IPS-15b (cell line): ENCODE data around the gene GARNL3.

Source experiments
- H3K27me3 ChIP-seq: one replicate; pipeline ENCODE4 v1.6.1; 2013; ENCODE audit warnings: low read length; ENCODE audit not compliant: control insufficient read depth, insufficient read depth
- H3K36me3 ChIP-seq: one replicate; pipeline ENCODE4 v1.6.1; 2013; ENCODE audit warnings: low read length; ENCODE audit not compliant: control insufficient read depth, insufficient read depth
- H3K4me1 ChIP-seq: one replicate; pipeline ENCODE4 v1.6.1; 2013; ENCODE audit warnings: mild to moderate bottlenecking, low read length; ENCODE audit not compliant: control insufficient read depth, insufficient read depth
- H3K4me3 ChIP-seq: one replicate; pipeline ENCODE4 v1.5.1; 2013; ENCODE audit warnings: low read depth, low read length
- H3K9ac ChIP-seq: one replicate; pipeline ENCODE4 v1.6.1; 2013; ENCODE audit warnings: low read depth, mild to moderate bottlenecking, low read length
- H3K9me3 ChIP-seq: one replicate; pipeline ENCODE4 v1.6.1; 2013; ENCODE audit warnings: mild to moderate bottlenecking, low read length; ENCODE audit not compliant: control insufficient read depth, insufficient read depth

GARNL3 gene

DNA sequence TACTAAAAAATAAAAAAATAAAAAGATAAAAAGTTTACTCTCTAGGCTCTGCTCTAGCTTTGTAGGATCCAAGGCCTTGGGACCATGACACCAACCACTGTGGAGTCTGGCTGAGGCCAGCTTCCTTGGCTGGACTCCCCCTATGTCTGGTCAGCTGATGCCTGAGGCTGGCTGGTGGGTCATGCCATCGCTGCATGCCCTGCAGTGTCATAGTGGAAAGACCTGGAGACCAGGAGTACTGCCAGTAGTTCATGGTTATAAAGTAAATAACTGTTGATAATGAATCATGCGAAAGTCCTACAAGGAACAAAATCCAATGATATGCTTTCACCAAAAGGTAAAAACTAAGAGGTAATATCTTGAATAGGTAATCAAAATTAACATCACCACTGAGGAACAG, 43.2 kb downstream of the GARNL3 start:
- Histone ChIP-seq H3K9me3 (no peaks in the 10 kb centered on the region), H3K4me1 (no peaks in the 10 kb centered on the region), H3K4me3 (no peak overlapping the region), H3K9ac (no peak overlapping the region), H3K27me3 (no peaks in the 10 kb centered on the region), H3K36me3 (no peaks in the 10 kb centered on the region)

DNA sequence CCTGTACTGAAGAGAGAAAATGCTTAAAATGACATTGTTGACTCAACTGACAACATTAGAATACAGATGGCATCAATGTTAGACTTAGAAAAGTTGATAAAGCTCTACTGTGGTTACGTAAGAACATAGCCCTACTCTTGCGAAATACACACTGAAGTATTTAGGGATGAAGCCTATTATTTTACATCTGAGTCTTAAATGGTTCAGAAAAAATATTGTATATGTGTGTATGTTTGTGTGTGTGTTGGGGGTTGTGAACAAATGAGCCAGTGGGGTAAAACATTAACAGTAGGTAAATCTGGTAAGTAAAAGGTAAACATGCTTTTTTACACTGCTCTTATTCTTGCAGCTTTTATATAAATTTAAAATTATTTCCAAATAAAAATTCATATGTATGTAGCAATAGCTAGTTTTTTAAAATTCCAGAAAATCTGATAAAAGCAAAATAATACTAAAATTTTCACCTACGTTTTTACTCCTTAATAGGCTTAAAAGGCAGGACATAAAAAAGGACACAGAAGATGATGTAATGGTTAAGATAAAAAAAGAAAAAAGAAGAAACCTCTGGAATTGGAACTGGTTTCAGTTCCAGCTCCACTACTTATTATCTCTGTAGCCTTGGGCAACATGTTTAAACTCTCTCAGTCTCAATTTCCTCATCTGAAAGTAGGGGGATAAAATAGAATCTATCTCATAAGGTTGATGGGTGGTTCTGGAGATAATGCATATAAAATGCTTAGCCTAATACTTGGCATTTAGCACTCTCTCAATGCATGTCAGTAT, 44.3 kb downstream of the GARNL3 start:
- no peaks in the 10 kb centered on the region for H3K27me3 ChIP-seq
- H3K36me3 ChIP-seq: no peaks in the 10 kb centered on the region
- no peak overlapping the region for H3K9ac ChIP-seq
- no peak overlapping the region for H3K4me3 ChIP-seq
- H3K4me1 ChIP-seq: no peaks in the 10 kb centered on the region
- H3K9me3 ChIP-seq: no peaks in the 10 kb centered on the region

DNA sequence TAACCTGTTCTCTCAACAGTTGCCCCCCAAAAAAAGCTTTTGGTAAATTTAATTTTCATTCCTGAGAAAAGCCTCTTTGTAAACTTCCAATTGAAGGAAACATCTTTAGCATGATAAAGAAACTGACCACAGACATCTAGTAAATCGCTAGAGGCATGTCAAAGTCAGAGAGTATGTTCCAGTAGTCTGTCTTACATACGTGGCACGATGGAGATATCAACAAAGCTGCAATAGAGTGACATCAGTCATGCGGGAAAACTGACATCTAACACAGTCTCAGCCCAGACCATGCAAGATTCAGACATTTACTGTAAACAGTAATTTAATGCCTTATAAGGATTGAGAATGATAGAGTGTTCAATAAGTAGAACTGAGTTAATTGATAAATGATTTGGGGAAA, 45.1 kb downstream of the GARNL3 start:
- H3K36me3 ChIP-seq: no peaks in the 10 kb centered on the region
- no peak overlapping the region for H3K9ac ChIP-seq
- H3K9me3 ChIP-seq: no peaks in the 10 kb centered on the region
- H3K4me1 ChIP-seq: no peaks in the 10 kb centered on the region
- no peaks in the 10 kb centered on the region for H3K27me3 ChIP-seq
- H3K4me3 ChIP-seq: no peak overlapping the region

DNA sequence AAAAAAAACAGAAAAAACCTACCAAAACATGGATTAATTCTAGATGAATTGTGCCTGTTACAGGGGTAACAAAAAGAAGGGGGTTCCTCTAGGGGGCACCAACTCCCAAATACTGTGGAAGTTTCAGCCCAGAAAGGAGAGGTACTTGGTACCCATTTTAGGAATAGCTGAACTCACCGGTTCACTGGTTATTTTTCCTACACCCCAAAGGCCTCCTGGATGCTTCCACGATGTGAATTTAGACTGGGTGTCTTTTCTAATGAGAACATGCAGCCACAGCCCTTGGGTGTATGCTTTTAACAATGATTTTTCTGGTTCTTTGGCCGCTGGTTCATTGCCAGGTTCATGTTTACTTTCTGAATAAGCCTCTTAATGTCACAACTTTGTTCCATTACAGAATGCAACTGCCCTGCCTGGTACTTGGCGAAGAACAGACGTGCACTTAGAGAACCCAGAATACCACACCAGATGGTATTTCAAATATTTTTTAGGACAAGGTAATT, 46.7 kb downstream of the GARNL3 start:
- Histone ChIP-seq H3K36me3 (no peaks in the 10 kb centered on the region), H3K9ac (no peak overlapping the region), H3K4me3 (no peak overlapping the region), H3K27me3 (no peaks in the 10 kb centered on the region), H3K4me1 (no peaks in the 10 kb centered on the region), H3K9me3 (no peaks in the 10 kb centered on the region)

DNA sequence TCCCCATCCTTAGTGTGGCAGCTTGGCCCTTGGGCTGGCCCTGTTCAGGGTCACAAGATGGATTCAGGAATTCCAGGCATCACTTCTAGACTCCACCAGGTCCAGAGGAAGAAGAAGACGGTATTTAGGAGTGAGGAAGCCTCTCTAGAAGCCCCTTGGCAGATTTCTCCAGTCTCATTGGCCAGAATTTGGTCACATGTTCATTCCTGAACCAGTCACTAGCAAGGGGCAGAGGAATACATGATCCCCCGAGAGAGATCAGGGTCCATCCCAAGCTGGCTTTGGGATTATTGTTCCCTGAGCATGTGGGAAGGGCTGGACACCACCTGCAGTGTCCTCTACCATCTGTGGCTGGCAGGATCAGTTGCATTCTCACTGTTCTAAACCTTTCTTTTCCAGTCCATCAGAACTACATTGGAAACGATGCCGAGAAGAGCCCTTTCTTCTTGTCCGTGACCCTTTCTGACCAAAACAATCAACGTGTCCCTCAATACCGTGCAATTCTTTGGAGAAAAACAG, 48.5 kb downstream of the GARNL3 start:
- Histone ChIP-seq H3K27me3 (no peaks in the 10 kb centered on the region), H3K36me3 (no peaks in the 10 kb centered on the region), H3K4me1 (no peaks in the 10 kb centered on the region), H3K9ac (no peak overlapping the region), H3K9me3 (no peaks in the 10 kb centered on the region), H3K4me3 (no peak overlapping the region)

DNA sequence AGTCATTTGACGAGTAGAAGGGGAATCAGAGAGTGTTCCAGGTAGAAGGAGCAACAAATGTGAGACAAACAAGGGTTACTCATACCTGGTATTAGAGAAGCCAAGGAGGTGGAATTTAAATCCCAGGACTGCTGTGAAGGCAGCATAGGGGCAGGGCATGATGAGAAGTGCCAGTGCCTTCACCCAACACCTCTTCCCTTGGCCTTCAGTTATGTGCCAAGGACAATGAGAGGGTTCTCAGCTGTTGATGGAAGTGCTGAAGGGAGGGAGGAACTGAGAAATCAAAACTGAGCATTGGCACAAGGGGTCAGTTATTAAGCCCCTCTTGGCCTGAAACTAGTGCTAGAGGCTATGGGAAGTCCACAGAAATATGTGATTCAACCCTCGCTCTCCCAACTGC, 50.3 kb downstream of the GARNL3 start:
- Histone ChIP-seq H3K36me3 (no peaks in the 10 kb centered on the region), H3K9ac (no peak overlapping the region), H3K27me3 (no peaks in the 10 kb centered on the region), H3K4me1 (no peaks in the 10 kb centered on the region), H3K4me3 (no peak overlapping the region), H3K9me3 (no peaks in the 10 kb centered on the region)

DNA sequence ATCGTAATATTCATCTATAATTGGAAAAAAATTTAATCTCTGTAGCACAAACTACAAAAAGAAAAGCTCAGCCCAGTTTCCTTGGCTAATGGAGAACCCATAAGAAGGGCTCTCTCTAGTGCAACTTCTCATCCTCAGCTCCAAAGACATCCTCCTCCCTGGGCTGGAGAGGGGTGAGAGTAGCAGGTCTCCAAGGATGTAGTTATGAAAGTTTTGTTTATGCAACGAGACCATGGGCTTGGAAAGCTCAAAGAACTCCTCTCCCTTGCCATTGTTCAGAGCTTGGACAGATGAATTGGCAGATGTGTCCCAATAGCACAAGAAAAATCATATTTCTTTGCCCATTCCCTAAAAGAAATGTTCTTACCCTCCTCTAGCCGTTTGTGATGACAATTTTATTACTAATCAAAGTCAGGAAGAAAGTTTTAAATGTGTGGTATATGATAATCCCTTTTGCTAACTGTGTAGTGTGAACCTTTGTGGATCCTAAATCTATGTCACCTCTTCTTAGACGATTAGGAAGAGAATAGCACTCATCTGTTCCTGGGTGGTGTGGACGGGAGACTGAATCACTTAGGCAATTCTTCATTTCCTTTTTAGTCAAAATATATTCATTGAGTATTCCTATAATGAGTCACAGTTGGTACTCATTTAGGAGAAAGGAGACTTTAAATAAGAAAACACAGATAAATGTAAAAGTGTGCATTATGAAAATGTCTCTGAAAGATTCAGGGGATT, 52.2 kb downstream of the GARNL3 start:
- H3K4me3 ChIP-seq: no peak overlapping the region
- no peak overlapping the region for H3K9ac ChIP-seq
- H3K27me3 ChIP-seq: no peaks in the 10 kb centered on the region
- no peaks in the 10 kb centered on the region for H3K36me3 ChIP-seq
- no peaks in the 10 kb centered on the region for H3K9me3 ChIP-seq
- no peaks in the 10 kb centered on the region for H3K4me1 ChIP-seq

DNA sequence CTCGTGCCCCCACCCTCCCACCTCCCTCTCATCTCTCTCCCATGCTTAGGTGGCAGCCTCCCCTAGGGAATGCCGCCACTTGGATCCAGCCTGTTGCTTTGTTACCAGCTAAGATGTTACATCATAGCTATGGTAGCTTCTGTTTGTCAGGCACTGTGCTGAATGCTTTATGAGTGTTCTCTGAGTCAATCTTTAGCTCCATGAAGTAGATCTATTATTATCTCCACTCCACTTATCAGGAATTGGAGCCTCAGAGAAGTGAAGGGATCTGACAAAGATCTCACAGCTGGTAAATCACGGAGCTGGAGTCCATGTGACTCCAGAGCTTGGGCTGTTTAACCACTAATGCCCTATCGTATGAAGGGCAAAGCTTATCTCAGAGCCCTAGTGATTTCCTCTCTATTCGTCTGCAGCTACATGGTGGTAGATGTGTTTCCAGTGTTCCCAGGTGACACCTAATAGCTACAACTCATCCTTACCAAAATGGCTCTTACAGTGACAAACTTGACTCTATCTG, 54.1 kb downstream of the GARNL3 start:
- Histone ChIP-seq H3K9me3 (no peaks in the 10 kb centered on the region), H3K4me3 (no peak overlapping the region), H3K9ac (no peak overlapping the region), H3K36me3 (no peaks in the 10 kb centered on the region), H3K4me1 (no peaks in the 10 kb centered on the region), H3K27me3 (no peaks in the 10 kb centered on the region)

DNA sequence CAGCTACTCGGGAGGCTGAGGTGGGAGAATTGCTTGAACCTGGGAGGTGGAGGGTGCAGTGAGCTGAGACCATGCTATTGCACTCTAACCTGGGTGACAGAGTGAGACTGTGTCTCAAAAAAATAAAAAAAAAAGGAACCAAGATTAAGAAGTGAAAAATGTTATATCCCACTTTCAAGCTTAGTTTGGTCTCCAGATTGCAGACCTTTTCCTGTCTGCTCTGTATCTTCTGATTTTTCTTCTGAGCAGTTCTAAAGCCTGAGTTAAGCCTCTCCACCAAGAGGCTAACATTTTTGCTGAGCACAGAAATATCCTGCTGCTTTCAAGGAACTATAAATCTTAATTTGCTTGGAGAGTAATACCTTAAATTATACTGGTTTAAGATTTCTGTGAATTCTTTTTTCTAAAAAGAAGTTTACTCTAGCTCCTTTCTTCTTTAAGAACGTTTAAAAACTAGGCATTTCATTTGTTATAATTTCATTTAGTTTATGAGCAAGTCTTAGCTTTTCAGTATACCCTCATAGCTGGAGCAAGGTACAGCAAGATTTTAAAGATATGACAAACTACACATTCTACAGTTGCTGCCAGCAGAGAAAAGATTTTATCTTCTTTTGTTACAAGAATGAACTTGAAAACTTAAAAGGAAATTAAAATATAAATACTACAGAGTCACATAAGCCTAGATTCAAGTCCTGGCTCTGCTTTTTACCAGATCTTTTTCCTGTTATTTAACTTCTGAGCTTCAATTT, 55.0 kb downstream of the GARNL3 start:
- no peak overlapping the region for H3K9ac ChIP-seq
- H3K4me1 ChIP-seq: no peaks in the 10 kb centered on the region
- H3K36me3 ChIP-seq: no peaks in the 10 kb centered on the region
- H3K4me3 ChIP-seq: no peak overlapping the region
- no peaks in the 10 kb centered on the region for H3K27me3 ChIP-seq
- H3K9me3 ChIP-seq: no peaks in the 10 kb centered on the region

DNA sequence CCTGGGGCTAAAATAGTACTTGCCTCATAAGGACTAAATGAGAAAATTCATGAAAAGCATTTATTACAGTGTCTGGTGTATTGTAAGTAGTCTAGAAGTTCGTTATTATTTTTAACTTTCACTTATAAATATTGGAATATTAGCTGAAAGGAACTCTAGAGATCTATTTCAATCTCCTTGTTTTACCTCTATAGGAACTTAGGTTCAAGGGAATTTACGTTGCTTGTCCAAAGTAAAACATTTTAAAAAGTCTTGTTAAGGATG, 55.5 kb downstream of the GARNL3 start:
- Histone ChIP-seq H3K4me1 (no peaks in the 10 kb centered on the region), H3K9me3 (no peaks in the 10 kb centered on the region), H3K27me3 (no peaks in the 10 kb centered on the region), H3K36me3 (no peaks in the 10 kb centered on the region), H3K4me3 (no peak overlapping the region), H3K9ac (no peak overlapping the region)

DNA sequence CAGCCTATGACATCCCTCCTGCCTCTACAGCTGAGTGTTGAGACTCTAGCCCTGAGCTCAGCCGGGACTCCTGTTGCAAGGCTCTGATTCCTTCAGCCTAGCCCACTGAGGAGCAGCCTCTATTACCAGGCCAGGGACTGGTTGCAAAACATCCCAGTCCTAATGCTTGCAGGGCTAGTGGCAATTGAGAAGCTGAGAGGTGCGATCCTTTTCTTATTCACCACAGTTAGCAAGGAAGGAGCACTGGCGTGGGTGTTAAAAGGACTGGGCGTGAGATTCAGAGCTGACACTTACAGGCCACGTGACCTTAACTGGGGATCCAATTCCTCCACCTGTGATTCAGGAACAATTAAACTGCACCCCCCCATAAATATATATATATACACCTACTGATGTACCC, 58.8 kb downstream of the GARNL3 start:
- no peak overlapping the region for H3K4me3 ChIP-seq
- no peaks in the 10 kb centered on the region for H3K36me3 ChIP-seq
- H3K27me3 ChIP-seq: no peaks in the 10 kb centered on the region
- H3K9me3 ChIP-seq: no peaks in the 10 kb centered on the region
- no peak overlapping the region for H3K9ac ChIP-seq
- H3K4me1 ChIP-seq: no peaks in the 10 kb centered on the region
